ENCODE measurements around the gene G6PD.
A peak's percentile ranks its signal among the peaks of the same experiment; 100 is the strongest.
"Not testable (repeated sequence)": the region's sequence is repeated elsewhere in the genome, so short reads cannot be mapped to it uniquely, and the experiment has no call there.

The G6PD gene

DNA sequence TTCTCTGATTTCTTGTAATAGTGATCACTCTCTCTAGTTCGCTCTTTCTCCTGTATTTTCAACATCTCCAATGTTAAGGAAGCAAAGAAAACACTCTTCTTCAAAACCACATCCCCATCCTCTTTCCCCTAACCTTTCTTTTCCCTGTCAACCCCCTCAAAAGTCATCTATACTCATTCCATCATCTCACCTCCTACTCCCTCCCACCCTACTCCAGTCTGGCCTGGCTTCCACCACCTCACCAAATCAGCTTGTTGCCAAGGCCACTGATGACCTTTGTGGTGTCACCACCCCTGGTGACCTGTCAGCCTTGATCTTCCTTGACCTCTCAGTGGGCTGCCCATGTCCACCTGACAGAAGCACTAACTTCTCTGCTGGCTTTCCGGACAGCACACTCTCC lies 32.9 kb downstream of the G6PD start:
- DNase-seq = no peak

DNA sequence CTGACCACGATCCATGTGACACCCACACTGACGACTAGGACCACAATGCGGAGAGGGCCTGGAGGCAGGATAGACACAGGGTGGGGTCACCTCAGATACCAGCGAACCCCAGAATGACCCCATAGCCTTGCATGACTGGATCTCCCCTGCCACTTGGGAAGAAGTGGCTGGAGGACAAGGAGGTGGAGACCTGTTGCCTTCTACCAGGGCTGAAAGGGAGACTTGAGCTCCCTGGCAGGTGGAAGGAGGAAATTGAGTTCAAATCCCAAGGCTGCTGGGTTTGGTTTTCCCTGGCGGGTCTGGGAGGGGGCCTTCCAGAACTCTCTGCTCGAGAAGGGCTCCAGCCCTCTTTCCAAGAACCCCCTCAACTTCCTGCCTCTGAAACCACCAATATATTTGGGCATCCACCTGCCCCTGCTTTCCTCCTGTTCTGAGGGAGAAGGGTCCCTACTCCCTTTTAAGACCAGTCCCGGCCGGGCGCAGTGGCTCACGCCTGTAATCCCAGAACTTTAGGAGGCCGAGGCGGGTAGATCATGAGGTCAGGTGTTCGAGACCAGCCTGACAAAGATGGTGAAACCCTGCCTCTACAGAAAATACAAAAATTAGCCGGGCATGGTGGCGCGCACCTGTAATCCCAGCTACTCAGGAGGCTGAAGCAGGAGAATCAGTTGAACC lies 33.6 kb downstream of the G6PD start:
- DNase-seq = no peak

DNA sequence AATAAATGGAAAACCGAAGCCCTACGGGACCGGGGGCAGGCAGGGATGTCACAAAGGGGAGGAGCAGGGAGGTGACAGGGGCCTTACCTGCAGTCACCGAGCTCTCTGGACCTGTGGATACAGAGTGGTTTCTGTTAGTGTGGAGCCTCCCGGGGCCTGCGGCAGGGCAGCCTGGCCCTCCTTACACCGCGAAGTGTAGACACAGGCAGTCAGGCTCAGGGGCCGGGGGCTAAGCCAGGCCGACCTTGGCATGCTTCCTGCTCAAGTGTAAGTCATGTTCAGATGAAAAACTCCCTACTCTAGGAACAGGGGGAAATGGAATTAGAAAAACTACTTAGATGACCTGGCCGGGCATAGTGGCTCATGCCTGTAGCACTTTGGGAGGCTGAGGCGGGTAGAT lies 34.9 kb downstream of the G6PD start:
- DNase-seq = no peak

DNA sequence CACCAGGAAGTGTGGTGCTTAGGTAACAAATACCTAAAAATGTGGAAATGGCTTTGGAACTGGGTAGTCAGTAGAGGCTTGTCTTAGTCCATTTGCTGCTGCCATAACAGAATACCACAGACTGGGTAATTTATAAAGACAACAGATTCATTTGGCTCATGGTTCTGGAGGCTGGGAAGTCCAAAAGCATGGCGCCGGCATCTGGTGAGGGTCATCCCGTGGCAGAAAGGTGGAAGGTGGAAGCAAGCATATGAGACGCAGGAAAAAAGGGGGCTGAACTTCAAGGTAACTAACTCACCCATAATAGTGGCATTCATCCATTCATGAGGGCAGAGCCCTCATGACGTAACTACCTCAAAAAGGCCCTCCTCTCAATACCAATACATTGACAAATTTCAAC lies 37.2 kb downstream of the G6PD start:
- no peak for DNase-seq

DNA sequence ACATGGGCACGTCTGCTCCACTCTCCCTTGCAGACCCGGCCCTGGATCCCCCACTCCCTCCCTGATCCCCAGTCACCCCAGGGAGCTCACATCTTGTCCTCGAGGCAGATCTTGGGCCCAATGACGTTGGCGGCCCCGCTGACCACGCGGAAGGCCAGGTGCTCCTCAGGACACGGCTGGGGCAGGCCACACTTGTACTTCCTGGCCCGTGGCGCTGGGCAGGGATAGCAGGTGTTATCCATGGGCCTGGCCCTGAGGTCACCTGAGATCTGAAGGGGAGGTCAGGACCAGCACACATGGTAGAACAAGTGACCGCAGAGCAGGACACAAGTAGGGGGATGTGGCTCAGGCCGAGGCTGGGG lies 38.3 kb downstream of the G6PD start:
- no peak for DNase-seq

DNA sequence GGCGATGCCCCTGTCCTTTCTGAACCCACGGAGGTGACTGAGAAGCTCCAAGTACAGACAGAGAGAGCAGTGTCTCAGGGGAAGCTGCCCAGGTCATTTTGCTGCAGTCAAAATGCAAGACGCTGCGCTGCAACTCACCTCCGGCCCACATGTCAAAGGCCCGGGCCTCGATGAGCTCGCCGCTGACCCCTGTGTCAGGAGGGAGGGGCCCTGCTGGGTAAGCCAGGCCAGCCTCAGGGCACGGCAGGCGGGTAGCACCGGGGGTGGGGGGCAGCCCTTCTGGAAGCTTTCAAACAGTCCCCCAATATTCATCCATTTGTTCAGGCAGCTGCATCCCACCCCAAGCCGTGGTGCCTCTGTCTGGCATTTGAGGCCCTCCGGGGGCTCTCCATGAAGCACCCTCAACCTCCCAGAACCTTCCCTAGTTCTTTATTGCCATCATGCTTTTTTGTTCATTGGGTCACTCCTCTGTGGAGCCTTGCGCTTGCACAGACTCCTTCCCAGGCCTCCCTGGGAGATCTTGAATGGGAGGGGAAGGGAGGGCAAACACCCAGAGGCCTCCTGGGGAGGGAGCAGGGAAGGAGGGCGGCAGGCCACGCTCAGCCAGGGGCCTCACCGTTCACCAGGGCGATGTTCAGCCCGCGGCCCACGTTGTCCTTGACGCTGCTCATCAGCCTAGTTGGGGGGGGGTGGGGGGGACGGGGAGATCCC lies 38.8 kb downstream of the G6PD start:
- no peak for DNase-seq

DNA sequence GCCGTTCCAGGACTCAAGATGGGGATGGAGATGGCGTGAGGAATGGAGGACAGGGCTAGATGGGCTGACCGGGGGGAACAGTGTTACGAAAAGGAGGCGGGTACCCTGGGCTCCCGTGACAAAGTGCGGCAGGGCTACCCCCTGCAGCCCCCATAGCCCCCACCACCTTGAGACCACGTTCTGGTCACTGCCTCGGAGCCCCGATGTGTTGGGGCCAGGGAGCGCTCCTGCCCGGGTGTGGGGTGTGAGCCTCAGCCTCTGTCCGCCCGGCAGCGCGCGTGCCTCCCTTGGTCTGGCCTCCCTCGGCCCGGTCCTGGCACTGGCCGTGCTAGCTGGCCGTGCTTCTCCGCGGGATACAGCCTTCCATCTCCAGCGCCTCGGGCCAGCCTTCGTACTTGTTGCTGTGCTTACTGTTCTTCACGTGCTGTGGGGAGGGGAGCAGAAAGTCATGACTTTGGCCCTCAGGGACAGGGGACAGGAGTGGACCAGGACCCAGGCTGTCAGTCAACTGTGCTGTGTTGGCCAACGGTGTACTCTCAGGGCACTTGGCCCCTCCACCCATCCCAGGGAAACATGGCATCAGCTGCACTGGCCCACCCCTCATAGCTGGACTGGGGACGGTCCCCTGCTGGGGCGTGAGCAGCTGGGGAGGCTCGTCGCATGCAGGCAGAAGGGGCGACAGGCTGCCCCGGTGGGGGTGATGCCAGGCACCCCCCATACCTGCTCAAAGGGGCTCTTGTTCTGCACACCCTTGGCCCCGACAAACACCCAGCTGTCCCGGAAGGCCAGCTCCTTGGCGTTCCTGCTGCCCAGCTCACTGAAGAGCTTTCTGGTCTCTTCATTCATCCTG lies 39.9 kb downstream of the G6PD start:
- no peak for DNase-seq

DNA sequence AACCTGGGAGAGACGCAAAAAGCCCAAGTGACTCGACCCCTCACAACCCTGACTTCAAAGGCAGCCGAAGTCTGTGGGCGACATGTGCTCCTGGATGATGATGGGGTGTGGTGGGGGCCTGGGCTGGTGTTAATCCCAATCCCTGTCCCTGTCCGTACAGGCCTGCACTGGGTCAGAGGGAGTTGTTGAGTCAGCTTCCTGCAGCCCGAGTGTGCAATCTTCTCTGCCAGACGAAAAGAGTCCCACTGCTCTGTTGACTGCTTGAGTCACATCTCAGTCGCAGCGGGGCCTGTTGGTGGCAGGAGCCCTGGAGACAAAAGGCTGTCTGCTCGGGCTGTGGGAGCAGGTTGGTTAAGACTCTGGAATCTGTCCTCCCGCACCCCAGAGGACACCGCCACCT lies 40.9 kb downstream of the G6PD start:
- DNase-seq = no peak

DNA sequence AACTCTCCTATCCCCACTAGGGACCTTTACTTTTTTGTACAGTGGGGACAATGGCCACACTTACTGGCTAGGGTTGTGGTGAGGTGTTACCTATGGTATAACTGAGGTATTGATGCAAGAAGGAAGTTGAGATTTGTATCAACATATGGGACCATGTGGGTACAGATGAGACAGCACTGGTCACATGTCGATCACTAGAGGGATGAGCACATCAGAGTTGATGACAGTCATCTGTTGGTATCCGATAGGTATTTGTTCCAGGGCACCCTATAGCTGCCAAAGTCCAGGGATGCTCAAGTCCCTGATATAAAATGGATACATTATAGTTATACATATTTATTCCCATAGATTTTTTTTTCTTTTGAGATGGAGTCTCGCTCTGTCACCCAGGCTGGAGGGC lies 43.7 kb downstream of the G6PD start:
- DNase-seq = no peak

DNA sequence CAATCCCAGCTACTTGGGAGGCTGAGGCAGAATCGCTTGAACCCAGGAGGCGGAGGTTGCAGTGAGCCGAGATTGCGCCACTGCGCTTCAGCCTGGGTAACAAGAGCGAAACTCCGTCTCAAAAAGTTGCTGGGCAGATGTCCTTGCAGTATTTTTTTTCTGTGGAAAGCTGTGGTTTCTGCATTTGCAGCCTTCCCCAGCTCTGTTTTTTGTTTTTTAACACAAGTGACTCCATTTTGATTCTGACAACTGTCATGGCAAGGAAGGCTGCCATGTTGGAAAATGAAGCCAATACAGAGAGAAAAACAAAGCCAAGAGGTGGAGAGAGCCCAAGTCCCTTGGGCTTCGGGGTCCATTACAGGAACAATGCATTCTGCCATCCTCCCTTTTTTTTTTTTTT lies 44.5 kb downstream of the G6PD start:
- DNase-seq = no peak

DNA sequence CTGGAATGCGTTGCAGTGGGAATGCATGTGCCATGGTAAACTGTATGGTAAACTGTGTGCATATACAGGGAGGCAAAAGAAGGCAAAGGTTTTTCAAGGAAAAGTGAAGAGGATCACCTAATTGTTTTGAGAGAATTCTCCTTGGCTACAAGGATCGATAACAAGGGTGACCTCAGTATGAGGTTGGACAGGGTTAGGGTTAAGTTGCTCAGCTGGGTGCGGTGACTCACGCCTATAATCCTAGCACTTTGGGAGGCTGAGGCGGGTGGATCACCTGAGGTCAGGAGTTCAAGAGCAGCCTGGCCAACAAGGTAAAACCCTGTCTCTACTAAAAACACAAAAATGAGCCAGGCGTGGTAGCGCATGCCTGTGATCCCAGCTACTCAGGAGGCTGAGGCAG lies 45.2 kb downstream of the G6PD start:
- not testable (repeated sequence) for DNase-seq

DNA sequence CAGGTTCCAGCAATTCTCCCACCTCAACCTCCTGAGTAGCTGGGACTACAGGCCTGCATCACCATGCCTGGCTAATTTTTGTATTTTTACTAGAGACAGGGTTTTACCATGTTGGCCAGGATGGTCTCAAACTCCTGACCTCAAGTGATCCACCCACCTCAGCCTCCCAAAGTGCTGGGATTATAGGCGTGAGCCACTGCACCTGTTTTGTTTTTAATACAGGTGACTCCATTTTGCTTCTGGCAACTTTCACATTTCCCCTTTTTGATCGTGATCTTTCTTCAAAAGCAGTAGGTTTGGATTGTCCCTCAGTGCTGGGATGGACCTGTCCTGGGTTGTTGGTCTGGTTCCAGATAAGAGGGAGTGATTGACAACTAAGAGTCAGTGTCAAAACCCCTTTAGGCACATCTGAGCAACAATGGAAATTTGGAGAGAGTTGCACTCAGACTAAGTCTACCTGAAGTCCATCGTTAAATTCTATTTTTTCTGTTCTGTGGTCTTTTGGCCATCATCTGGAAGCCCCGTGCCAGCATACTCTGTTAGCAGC lies 50.0 kb downstream of the G6PD start:
- DNase-seq = not testable (repeated sequence)

DNA sequence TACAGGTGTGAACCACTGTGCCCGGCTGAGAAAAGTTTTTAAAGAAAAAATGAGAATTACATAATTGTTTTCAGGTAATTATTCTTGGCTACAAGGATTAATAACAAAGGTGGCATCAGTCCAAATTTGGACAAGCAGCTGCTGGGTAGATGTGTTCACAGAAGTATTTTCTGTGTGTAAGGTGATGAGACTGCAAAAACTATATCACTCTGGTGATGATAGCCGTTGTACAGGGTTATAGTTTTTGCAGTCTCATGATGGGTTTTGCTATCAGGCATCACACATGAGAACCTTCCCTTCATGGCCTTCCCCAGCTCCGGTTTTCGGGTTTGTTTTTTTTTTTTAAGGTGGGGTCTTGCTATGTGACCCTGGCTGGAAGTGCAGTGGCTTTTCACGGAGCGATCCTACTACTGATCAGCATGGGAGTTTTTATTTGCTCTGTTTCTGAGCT lies 51.1 kb downstream of the G6PD start:
- no peak for DNase-seq

DNA sequence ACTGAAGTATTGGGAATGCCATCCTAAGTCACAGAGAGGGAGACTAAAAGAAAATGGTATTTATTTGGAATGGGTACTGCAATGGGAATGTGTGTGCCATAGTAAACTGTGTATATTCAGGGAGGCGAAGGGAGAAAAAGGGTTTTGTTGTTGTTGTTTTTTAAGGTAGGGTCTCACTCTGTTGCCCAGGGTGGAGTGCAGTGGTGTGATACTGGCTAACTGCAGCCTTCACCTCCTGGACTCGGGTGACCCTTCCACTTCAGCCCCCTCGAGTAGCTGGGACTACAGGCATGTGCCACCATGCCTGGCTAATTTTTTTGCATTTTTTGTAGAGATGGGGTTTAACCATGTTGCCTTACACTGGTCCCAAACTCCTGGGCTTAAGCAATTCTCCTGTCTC lies 51.9 kb downstream of the G6PD start:
- no peak for DNase-seq

DNA sequence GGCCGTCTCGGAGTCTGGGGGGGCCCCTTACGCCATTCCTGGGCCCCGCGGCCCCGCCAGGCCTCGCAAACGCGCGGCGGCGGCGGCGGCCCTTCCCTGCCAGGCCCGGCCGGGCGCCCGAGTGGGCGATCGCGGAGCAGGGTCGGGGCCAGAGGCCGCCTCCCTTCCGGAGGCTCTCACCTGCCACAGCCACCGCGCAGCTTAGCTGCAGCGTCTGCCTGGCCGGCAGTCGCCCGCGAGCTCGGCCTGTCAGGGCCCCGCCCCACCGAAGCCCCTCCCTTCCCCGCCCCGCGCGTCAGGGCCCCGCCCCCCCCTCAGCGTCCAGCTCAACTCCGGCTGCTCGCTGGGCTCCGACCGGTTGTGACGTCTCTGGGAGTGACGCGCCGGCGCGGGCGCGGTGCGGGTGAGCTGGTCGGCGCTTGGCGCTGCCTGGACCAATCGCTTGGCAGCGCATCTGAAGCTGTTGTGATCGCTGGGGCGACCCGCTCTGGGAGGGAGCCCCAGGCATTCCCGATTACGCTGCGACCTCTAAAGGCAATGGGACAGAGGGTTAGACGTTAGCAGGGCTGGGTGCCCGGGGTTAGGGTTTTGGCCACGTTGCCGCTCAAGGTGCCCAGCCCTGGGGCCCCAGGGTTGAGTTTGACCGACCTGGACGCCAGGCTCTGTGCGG lies 56.1 kb downstream of the G6PD start, which contains the start of gene SLC10A3:
TSS of gene SLC10A3 (minus strand) at position 216 of the 670 bp plus-strand sequence. CDS start 1,689 bp downstream, outside the sequence.
- DNase-seq = peak; percentile 79

DNA sequence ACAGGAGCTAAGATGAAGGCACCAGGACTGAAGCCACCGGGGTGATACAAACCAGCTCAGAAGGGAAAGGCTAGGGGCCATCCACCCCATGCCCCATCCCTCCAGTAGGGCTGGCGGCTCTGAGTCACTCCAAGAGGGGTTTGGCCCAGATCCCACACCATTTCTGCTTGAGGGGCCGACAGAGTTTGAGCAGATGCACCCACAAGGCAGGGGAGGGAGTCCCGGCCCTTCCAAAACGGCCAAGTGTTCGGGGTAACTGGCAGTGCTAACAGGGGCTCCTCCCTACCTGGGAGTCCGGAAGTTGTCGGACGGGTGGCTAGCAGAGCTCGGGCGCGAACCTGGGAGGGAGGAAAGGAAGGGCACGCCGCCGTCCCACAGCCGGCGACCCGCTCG lies 56.6 kb downstream of the G6PD start:
- DNase-seq = peak; percentile 44

DNA sequence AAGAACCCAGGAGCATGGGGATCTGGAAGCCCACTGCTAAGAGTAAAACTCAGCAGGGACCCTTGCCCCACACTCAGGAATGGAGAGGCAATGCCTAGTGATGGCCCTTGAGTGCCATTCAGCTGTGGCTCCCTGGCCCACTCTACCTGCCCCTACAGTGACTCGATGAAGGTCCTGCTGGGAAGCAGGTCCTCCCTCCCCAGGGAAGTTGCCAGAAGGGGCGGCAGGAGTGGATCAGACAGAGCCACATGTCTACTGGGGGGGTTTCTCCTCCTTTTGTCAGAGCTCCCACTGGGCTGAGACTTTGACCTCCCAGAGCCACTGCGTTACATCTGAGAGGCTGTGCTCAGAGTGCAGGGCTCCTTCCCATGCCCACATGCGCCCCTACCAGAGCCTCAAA lies 57.5 kb downstream of the G6PD start:
- no peak for DNase-seq

DNA sequence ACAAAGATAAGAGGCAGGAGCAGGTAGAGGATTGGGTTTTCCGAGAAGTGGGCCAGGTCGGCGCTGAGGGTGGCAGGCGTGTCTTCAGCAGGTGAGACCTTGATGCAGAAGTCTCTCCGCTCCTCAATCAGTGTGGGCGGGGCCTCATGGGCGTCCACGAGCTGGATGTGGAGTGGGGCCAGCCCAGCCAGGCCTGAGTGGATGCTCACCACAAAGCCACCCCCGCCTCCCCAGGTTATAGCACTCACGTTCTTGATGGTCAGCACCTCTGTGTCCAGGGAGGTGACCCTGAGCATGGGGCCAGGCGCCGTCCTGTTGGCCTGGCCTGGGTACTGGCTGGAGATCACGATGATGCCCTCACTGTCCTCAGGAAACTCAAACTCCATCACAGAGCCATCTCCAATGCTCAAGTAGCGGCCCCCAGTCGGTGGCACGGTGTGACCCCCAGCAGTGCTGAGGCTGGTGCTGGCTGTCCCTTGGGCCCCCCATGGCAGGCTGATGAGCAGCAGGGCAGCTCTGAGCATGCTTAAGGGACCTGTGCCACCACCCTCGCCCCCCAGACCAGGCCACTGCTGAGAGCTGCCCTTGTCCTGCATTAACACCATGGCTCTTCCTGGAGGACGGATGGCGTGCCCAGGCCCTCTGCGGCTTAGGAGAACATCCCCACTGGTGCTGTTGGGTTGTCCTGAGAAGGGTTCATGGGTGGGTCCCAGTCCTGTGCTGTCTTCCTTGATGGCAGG lies 58.1 kb downstream of the G6PD start:
- DNase-seq = peak; percentile 28

DNA sequence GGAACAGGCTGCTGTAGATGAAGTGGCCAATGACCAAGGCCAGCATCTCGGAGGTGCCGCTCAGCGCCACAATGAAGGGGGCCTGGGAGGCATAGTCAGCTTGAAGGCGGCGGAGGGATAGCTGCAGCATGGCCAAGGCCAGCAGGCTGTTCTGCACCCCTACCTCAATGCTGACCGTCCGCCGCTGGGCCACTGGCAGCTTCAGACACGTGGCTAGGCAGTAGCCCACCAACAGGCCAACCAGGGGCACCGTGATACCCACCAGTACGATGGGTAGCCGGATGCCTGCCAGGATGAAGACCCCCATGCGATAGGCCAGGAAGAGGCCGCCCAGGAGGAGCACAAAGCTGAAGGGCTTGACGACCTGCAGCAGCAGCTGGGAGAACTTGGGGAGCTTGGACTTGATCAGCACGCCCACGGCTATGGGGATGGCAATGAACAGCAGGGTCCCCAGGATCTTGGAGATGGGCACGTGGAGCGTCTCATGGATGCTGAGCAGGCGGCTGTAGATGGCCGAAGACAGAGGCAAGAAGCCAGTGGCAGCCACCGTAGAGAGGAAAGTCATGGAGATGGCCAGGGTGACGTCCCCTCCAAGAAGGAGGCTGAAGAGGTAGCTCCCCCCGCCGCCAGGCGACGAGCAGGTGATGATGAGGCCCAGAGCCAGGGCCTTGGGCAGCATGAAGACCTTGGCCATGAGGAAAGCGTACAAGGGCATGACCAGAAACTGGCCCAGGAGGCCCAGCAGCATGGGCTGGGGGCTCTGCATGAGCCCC lies 58.9 kb downstream of the G6PD start:
- DNase-seq = peak; percentile 26

DNA sequence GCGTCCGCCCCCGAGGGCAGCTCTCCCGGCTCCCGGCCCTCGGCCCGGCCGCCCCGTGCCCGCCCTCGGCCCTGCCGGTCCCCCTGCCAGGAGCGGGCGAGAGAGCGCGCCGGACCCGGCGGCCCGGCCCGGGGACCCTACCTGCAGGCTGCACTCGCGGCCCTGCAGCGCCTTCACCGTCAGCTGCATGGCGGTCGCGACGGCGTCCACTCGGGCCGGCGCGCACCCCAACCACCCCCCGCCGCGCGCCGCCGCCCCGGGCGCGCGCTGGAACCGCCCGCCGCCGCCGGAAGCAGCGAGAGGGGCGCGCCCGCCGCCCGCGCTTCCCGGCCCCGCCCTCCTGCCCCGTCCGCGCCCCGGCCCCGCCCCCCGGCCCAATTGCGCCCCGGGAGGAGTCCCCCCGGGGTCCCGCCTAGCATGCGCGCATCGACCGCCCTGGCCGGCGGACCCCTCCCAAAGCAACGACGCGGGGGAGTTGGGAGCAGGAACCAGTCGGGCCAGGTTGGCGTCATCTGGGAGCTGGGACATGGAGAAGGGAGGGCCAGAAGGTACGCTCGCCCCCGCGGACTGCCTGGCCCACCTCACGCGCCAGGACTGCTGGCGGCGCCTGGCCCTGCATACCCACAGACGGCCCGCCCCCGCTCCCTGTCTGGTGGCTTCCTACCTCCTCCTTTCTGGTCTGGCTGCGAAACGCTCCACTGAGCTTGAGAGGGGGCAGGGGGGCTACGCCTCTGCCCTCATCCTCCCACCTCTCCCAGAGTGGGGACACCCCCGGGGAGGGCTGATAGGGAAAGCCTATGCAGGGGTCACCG lies 60.0 kb downstream of the G6PD start, which contains the start of gene UBL4A:
TSS of gene UBL4A (minus strand) at position 220 of the 812 bp plus-strand sequence. CDS start at position 189, 31 bp downstream.
- DNase-seq = peak; percentile 58
